HG03139 (cell line): Measurements from ENCODE around the gene ITPK1.

Experiments used
- ATAC-seq: cut with Tn5 transposase; IDR thresholded peaks from one replicate; pipeline ENCODE4 v1.9.1; 2021; ENCODE audit not compliant: unreplicated experiment

Gene ITPK1

DNA sequence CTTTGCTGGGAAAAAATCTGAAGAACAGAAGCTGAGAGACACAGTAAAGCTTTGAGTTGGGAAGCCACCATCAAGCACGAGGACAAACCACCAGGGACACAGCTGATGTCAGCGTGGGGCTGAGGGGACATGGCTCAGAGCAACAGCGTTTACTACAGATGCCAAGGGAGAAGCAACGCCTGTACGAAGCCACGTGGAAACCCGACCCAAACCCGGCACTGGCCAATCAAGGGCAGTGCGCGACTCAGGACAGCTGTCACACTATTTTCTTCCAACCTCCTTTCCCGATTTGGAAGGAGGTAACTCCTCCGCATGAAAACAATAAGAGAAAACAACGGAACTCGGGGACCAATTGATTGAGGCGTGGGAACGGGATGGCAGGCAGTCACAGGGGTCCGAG is 213.0 kb downstream of the ITPK1 start:
- no peak for ATAC-seq

GRCh38 chr14:92902191-92902590 is 213.5 kb downstream of the ITPK1 start:
- ATAC-seq, result no peak

DNA sequence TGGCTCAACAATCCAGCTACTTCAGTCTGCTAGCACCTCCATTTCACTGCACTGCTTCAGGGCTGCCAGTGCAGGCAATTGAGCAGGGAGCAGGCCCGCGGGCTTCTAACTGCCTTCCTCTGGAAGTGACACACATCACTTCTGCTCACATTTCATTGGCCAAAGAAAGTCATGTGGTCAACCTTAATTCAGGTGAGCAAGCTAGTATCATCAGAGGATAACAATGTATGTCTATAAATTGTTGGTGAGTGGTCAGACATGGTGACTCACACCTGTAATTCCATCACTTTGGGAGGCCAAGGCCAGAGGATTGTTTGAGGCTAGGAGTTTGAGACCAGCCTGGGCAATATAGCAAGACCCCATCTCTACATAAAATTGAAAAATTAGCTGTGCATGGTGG is 215.1 kb downstream of the ITPK1 start:
- ATAC-seq, result no peak

GRCh38 chr14:92898566-92899131 is 217.1 kb downstream of the ITPK1 start:
- no peak for ATAC-seq

GRCh38 chr14:92897922-92898565 is 217.7 kb downstream of the ITPK1 start:
- ATAC-seq, result no peak

- ATAC-seq, result no peak
Observed at GRCh38 chr14:92895352-92895878, 220.3 kb downstream of the ITPK1 start.

- ATAC-seq, result no peak
Observed at GRCh38 chr14:92892589-92892988, 223.1 kb downstream of the ITPK1 start.

- no peak for ATAC-seq
Observed at GRCh38 chr14:92890830-92891588, 224.7 kb downstream of the ITPK1 start.

DNA sequence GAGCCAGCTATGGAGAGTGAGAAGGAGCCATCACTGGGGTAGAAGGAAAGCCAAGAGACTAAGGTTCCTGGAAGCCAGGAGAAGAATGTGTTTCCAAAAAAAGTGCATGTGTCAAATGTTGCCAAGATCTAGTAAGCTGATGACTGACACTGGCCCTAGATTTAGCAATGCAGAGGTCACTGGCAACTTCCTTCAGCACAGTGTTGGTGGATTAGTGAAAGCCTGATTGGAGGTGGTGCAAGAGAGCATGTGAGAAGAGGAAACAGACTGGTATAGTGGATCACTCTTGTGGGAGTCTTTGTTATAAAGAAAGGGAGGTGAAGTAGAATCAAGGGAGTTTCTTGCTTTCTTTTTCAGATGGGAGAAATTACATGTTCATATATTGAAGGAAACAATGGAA is 226.8 kb downstream of the ITPK1 start:
- no peak for ATAC-seq

DNA sequence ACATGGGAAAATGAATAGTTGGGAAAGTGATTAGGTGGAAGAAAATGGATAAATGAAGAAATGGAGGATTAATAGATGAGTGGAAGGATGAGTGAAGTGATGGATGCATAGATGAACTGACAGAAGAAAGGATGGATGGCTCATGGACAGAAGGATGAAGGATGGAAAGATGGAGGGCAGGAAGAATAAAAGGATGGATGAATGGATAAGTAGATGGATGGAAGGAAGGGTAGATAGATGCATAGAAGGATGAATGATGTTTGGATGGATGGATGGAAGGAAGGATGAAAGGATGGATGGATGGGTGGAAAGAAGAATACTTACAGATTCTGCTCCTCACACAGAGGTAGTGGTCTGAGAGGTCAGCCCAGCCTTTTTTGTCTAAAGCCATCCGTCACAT is 228.6 kb downstream of the ITPK1 start:
- no peak for ATAC-seq
